Stimulated activated CD8-positive, alpha-beta memory T cell treated with anti-CD3 and anti-CD28 coated beads, Interleukin-15, amount 100 ng/mL, for 48 hours (primary cell): ENCODE data around the gene GPR83.
"Not testable (repeated sequence)": the region's sequence is repeated elsewhere in the genome, so short reads cannot be mapped to it uniquely, and the experiment has no call there.

Source experiments
- DNase-seq, 2 donors: peaks; one replicate each; pipeline ENCODE4 v3.0.0-alpha.2; 2020; ENCODE audit warnings: low read depth in 2 of 2

The GPR83 gene

DNA sequence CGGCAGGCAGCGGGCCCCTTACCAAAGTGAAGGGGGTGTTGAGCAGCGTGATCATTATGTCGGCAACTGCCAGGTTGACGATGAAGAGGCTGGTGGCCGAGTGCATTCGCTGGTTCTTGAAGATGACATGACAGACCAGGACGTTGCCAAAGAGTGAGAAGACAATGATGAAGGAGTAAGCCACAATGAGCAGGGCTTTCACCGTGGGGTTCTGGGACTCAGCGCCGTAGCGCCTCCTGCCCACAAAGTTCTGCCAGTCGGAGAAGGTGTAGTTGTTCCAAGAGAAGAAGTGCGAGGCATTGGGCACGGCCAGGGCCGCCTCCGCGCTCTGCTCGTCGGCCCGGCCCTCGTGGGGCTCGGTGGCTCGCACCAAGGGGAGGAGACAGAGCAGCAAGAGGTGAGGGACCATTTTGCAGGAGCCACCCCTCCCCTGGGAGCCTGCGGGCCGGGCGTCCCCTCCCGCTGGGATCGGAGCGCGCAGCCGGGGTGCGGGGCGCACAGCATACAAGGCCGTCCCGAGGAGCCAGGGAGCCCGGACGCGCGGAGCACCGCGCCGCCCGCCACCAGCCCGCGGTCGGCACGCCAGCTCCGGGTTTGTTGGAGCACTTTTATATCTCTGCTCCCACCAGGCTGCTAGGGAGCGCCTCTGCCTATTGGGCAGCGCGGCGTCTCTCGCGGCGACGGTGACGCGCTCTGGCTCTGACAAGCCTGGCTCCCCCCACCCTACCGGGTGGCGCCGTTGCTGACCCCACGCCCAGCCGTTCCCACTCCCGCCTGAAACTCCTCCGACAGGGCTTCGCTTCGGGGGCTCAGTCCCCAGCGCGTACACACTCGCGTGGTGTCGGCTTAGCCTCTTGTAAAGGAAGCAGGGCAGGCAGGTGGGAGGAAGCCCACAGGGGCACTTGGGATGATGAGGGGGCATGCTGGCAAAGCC lies at the start of gene GPR83:
Gene GPR83 (minus strand): TSS at position 581 of the 934 bp plus-strand sequence. CDS start 172 bp downstream, at position 409.
- DNase-seq = no peak

DNA sequence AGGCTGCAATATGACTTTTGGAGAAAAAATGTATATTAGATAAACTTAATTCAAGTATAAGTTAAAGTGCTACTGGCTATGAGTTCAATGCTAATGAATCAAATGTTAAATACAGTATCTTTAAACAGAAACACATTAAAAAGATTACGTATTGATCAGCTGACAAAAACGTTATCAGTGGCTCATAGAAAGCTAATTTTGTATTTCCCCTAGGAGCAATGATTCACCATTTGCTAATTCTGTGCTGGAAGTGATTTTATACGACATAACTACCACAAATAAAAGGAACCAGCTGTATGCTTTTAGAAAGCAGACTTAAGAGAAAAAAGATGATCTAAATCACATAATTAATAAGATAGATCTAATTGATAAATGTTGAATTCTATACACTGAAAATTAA lies 48.8 kb upstream of the GPR83 start:
- no peak for DNase-seq

DNA sequence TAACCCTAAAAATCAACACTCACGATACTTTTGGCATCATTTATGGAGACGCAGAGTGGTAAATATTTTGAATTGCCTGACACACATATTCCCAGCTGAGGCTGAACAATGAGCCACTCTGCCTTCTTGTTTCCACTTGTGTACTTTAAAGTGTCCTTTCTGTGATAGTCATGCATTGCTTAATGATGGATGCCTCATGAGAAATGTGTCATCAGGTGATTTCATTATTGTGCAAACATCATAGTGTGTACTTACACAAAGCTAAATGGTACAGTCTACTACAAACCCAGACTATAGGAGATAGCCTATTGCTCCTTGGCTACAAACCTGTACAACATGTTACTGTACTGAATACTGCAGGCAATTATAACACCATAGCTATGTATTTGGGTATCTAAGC lies 48.2 kb upstream of the GPR83 start:
- DNase-seq = no peak

DNA sequence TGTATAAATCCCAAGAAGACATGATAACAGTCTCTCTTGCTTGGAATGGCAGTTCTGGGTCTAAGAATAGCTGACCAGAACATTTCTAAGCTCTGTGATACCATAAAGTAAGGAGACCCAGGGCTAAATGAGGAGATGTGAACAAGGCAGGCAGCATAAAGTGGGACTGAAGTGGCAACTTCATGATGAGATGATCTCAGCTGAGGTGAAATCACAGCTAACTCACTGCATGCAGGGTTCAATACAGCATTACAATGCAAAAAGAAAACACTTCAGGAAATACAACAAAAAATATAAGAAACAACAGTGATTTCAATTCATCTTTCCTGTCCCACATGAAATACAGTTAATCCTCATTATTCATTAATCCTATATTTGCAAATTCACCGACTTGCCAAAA lies 47.8 kb upstream of the GPR83 start:
- DNase-seq = no peak

DNA sequence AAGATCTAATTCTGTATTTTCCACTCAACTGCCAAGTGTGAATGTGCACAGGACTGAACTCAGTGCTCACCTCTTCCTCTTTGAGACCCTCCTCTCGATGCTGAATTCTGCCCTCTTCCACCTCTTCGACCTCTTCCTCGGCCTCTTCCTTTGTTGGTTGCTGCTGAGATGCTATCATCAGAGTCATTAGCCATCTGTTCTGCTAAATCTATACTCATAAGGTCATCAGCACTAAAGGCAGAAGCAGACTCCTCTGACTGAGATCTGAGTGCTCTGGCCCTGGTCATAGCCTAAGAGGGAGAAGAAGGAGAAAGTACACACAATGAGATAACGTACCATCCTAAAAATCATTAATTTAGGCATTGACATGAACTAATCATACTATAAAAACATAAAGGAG lies 45.9 kb upstream of the GPR83 start:
- no peak for DNase-seq

DNA sequence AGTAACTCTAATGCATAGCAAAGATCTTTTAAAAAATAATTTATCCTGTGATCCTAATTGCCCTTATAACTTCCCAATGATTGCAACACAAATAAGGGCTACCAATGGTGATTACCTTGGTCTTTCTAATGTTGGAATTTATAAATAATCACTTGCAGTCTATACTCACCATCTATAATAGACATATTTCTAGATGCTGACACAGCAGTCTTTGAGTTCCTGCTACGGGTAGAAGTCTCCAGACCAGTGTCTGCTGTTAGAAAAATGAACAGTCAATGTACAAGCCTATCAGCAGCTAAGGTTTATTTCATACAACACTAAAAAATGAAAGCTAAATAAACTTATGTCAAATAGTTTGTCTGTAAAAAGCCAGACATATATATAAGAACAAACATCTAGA lies 44.4 kb upstream of the GPR83 start:
- no peak for DNase-seq

DNA sequence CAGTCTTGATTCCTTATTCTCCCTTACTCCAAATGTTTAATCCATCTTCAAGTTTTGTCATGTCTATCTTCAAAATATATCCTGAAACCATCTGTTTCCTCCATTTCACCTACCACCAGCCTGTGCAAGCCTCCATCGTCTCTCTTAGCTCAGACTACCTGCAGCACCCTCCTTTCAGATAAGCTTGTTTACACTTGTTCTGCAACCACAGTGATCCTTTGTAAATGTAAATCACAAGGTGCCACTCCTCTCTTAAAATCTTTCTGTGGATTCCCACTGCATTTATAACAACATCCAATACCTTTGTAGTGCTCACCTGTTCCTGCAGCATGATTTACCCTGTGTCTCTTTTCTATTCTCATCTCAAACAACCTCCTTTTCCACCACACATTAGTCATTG lies 31.8 kb upstream of the GPR83 start:
- no peak for DNase-seq

DNA sequence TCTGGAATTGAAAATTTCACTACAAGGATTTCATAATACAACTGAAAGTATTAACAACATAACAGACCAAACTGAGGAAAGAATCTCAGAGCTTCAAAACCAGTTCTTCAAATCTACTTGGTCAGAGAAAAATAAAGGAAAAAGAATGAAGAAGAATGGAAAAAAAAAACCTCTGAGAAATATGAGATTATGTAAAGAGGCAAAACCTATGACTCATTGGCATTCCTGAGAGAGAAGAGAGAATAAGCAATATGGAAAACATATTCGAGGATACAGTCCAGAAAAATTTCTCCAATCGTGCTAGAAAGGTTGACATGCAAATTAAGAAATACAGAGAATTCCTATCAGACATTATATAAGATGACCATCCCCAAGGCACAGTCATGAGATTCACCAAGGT lies 23.4 kb upstream of the GPR83 start:
- no peak for DNase-seq

DNA sequence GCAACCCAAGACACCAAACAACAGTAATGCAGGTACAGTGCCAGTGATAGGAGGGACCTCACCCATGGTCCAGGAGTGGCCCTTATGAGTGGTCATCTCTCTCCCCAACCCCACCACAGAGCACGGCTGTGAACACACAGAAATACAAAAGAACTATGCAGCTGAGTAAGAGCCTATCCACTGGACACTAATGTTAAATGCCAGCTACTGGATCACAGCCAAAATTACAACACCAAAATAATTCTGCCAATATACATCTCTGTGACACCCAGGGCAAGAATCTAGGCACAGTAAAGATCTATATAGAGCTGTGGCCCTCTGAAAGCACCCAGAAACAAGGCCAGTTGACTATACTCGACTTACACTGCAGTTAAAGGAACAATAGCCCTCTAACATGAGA lies 22.8 kb upstream of the GPR83 start:
- DNase-seq = no peak

DNA sequence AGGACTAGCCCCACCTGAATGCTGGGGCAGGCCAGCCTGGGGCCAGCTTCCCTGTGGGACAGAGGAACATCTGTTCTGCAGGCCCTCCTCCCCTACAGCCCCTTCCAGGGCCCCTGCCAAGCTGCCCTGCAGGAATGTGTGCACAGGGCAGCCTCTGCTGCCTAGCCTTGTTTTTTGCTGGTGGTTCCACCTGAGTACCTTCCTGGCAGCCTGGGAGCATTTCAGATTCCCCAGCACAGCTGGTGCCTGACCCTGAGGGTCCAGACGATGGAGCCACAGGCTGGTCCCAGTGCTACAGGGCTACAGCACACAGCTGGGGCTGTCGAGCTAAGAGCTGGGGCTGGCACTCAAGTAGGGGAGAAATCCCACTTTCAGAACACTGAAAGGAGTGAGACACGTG lies 22.3 kb upstream of the GPR83 start:
- DNase-seq = no peak

DNA sequence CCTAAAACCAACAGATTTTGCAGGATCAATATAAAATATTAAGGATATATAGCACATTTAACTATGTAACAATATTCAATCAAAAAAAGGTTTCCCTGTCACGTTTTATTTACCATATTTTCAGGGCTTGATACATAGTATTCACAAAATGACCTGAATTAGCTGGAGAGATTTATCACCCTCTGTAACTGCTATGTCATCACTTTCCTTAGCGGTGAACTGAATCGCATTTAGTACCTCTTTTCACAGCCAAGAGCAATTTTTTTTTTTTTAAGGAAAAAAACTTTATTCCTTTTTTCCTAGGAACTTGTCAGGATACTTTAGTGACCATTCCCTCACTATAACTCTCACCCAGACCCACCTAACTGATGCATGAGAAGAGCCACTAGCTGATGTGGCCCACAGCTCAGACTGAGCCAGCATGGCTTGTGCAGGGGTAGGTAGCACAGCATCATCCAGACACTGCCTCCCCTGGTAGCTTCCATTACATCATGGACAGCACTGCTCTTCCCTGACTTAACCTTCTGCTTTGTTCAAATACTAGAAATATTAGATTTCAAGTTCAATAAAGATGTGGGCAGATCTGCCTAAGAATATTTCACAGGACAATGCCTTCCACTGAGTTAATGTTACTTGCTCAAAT lies 17.0 kb upstream of the GPR83 start:
- DNase-seq = no peak

DNA sequence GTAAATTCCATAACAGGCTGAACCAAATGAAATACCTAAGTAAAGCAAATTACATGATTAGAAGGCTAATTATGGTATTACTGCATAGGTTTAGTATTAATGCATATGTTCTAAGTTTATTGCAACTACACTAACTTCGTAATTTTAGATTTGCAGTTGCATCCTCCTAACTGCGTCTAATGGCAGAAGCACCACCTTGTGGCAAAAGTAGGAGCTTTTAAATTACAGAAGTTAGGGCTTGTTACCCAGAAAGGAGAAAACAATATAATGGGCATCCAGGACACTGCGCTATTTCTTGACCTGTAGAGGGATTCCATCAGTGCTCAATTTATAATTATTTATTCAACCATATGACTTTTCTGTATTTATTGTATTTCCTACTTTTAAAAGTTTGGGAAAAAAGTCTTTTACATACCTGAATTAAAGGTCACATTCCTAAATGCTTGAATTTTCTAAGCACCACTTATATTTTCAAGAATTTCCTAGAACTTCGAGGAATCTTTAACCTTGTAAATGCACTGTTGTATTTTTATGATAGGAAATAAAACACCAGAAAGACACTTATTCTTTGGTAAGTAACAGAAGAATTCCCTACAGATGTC lies 16.3 kb upstream of the GPR83 start:
- no peak for DNase-seq

DNA sequence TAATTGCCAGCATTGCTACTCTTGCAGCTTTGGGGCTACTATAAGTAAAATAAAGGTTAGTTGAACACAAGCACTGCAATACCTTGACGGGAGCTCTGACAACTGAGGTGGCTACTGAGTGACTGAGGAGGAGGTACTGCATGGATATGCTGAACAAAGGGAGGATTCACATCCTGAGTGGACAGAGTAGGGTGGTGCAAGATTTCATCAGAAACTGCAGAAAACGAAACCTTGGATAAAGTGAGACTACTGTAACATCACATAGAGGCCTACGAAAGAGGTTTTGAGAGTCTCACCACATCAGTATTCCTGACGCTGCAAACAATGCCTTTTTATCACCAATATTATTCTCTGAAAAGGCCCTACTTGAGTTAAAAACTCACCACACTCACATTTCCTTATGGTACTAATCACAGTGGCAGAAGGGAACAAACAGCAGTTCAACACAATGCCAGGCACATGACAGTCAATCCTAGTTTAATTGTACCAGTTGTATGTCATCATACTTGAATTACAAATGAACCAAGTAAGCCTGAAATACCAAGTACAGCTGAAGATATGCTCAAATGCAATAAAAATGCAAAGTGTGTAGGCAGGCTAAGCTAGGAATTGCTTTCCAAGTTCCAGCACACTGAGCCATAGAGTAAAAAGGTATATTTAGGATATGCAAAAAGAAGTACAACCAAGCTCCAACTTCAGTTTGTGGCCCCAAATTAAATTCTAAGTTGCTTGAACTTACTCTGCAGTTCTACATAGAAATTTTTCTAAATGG lies 4.0 kb upstream of the GPR83 start:
- DNase-seq = no peak

DNA sequence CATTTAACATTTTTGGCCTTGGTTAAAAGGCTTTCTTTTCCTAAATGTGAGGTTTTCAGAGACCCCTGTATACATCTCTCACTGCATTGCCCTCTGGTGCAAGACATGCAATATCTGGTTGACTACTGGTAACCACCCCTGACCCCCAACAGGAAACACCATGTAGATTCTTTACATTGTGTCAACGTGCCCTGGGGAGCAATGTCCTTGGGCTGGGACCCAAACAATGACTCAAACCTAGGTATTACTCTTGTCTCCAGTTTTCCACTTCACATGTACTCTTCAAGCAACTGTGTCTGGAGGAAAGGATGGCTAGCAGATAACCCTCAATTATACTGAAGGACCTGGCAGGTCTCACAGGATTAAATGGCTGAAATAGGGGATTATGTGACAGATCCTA lies 1.1 kb upstream of the GPR83 start:
- DNase-seq = no peak

DNA sequence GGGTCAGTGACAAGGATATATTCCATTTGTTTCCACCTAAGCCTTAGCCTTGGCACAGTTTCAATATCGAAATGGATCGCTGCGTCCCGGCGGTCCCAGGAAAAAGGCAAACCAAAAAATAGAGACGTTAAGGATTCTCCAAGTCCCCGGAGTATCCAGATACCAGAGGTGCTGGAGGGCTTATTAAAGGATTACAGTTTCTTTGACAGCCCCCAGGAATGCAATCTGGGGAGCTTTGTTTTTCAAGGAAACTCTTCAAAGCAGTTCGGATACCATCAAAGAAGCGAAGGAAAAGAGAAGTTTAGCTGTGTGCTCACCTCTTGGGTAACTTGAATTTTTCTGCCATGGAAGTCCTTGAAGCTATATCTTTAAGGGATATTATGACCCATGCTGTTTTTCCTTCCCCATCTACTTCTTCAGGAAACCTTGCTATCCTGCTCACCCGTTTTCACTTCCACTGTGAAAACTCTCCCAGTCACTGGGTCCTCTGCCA lies 600 bp upstream of the GPR83 start:
- DNase-seq = no peak

DNA sequence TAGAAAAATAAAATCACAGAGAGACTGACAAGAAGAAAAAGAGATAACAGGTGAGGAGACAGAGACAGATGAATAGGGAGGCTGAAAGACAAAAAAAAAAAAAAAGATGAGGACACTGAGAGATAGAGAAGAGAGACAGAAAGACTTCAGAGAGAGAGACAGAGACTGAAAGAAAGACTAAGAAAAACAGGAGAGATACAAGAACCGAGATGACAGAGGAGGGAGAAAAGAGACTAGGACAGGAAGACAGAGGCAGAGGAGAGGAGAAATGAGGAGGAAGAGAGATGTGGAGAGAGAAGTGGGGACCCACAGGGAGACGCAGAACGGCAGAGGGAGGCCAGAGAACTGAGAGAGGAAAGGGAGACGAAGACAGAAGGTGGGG lies 771 bp downstream of the GPR83 start:
- DNase-seq = no peak

DNA sequence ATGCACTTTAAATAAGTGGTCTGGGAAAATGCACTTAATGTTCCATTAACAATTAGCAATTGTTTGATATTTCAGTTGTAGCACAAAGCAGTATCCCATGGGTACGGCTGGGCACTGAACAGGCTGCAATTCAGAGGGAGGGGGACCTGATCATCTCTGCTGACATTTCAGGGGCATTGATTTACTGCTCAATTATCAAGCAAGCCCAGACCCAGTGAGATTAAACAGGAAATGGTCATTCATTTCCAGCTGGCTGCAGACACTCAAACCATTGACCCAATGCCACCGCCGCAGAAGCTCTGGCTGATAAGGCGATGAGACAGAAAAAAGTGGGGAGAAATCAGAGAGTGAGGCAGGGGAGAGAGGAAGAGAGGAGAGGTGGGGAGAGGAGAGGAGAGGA lies 1.2 kb downstream of the GPR83 start:
- no peak for DNase-seq

DNA sequence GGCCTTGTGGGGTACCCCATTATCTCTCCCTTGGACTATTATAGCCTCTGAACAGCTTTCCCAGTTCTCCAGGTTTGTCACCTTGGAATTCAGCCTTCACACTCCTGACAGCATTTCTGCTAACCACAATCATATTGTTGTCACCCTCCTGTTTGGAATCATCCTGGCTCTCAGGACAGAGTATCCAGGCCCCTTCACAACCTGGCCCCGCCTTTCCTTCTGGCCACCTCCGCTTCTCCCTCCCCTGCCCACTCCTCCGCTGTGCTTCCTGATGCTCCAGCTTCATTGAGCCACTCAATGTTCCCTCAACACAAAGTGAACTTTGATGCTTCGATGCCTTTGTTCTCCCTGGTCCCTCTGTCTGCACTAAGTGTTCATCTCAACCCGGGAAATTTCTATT lies 3.1 kb downstream of the GPR83 start:
- no peak for DNase-seq

DNA sequence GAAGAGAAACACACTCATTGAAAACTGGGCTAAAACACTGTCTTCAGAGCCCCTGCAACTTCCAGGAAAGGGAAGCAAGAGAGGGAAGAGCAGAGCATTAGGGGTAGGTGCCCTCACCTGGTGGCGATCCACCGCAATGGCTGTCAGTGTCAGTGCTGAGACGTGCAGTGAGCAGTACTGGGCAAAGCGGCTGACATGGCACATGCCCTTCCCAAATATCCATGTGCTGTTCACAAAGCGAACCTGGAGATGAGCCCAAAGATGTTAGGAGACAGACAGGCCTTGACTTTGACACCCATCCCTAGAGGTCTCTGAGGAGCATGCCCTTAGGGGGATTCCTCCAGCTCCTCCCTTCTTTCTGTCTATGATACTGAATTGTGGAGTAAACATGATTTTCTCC lies 4.9 kb downstream of the GPR83 start:
- DNase-seq = no peak

DNA sequence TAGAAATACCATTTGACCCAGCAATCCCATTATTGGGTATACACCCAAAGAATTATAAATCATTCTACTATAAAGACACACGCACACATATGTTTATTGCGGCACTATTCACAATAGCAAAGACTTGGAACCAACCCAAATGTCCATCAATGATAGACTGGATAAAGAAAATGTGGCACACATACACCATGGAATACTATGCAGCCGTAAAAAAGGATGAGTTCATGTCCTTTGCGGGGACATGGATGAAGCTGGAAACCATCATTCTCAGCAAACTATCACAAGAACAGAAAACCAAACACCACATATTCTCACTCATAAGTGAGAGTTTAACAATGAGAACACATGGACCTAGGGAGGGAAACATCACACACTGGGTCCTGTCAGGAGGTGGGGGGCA lies 9.3 kb downstream of the GPR83 start:
- not testable (repeated sequence) for DNase-seq

DNA sequence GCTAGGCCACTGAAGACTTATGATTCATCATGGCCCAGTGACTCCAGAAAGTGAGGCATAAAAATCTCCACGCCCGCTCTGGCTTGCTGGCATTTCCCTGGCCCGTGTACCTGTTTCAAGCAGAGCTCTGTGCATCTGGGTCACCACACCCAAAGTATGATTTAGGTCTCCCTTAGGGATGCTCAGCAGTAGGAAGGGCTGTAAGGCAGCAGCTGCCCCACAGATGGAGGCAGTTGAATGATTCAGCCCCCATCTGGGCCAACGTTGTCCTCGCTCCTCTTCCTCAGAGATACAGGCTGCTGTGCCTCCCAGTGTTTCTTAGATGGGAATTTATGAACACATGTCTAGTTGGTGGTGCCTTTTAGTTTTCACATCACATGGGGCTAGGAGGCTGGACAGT lies 21.6 kb downstream of the GPR83 start:
- no peak for DNase-seq

DNA sequence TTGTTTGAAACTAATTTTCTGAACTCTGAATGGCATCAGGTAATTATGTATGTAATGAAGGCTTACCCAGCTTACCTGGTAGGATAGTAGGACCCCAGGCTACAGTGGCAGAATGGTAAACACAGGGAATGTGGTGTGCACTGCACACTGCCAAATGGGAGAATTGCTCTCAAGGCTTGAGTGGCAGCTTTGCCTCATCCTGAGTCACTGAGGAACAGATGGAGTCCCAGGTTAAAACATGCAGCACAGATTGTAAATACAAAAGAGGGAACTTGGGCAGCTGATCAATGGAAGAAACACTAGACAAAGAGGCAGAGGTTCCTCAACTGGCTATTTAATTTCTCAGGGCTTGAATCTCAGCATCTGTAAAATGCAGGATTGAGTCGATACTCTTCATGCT lies 24.4 kb downstream of the GPR83 start:
- no peak for DNase-seq
